Subcutaneous adipose tissue (tissue), 4 donors: ENCODE results near the gene TIMP2. TPM values are rescaled to one million over a fixed set of nuclear protein-coding genes. Genes with fewer than 3 reads are reported as not detected.

Experiments used
- CTCF ChIP-seq: fragments of 450-650 bp; IDR thresholded peaks from one replicate; pipeline ENCODE4 v1.5.1; 2016; ENCODE audit warnings: low read depth, mild to moderate bottlenecking, control low read depth, antibody characterized with exemption, moderate library complexity
- total RNA-seq, 4 donors: library from RNA; depleted of rRNA; stranded (reverse); fragments of >200 nt; gene quantifications; one replicate each; pipeline ENCODE4 v1.1.0, GENCODE V29; 2016

The TIMP2 gene
- total RNA-seq, 4 donors from 2014 or later = 123 to 267 (median 233) TPM

- no peak for TF ChIP-seq CTCF
Measured at GRCh38 chr17:78839762-78840529, 85.2 kb downstream of the TIMP2 start.

DNA sequence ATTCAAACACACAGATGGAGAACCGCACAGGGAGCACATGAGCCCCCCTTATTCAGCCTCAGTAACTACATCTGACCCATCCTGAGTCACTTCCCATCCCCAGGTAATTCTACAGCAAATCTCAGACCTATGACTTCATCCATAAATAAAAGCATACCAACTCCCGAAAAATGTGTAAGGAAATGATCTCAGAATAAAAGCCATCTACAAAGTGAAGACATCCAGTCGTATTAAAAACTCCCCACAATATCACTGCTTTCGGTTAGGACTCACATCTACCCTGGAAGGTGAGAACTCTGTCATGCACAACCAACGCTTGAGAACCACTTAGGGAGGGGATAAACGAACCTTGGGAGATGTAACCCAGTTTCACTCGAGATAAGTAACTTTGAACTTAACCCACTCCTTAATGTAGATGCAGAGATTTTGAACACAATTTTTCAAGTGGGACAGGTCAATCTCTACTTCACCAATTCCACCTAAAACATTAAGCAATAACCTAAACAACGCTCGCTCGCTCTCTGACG, 85.9 kb downstream of the TIMP2 start:
- TF ChIP-seq CTCF = no peak

- TF ChIP-seq CTCF = no peak
Measured at GRCh38 chr17:78838574-78839005, 86.6 kb downstream of the TIMP2 start.

- no peak for TF ChIP-seq CTCF
Measured at GRCh38 chr17:78836420-78837021, 88.7 kb downstream of the TIMP2 start.

GRCh38 chr17:78834571-78834970, 90.6 kb downstream of the TIMP2 start:
- TF ChIP-seq CTCF = no peak

DNA sequence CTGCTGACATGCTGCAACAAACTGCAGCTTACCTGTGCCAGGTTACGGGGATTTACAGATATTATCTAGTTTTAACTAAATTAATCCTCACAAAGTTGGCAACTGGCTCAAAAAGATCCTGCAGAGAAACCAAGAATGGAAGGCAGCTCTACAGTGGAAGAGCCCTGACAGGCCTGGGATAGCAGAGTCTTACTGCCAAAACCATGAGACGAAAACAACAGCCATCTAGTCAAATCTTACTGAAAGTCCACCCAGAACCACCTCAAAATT, 92.7 kb downstream of the TIMP2 start:
- no peak for TF ChIP-seq CTCF

GRCh38 chr17:78831688-78832540, 93.3 kb downstream of the TIMP2 start:
- no peak for TF ChIP-seq CTCF
